HepG2 (cell line): ENCODE data around the gene CACNG4. TPM values are rescaled to one million over a fixed set of nuclear protein-coding genes. Genes with fewer than 3 reads are reported as not detected.
A peak's percentile ranks its signal among the peaks of the same experiment; 100 is the strongest.

Source experiments
- AGO2 ChIP-seq: fragments of 200-400 bp; formaldehyde crosslinking; optimal IDR thresholded peaks from 2 replicates; pipeline ENCODE3; 2017; ENCODE audit warnings: mild to moderate bottlenecking, low read depth, low read length, moderate library complexity
- FOXA3 ChIP-seq: IDR thresholded peaks from 2 replicates; pipeline ENCODE4 v1.6.1; 2016; ENCODE audit warnings: missing genetic modification reagents, missing compliant biosample characterization
- FOXC1 ChIP-seq: sonication (generic); formaldehyde crosslinking; IDR thresholded peaks from 2 replicates; pipeline ENCODE4 v1.8.0; 2022; ENCODE audit warnings: mild to moderate bottlenecking, missing genetic modification reagents, borderline replicate concordance
- GATA4 ChIP-seq: sonication (generic); IDR thresholded peaks from 2 replicates; pipeline ENCODE4 v1.6.1; 2016; ENCODE audit warnings: antibody characterized with exemption, low read depth, borderline replicate concordance
- NBN ChIP-seq: fragments of 450-650 bp; conservative IDR thresholded peaks from 2 replicates; pipeline ENCODE4 v1.6.1; 2017
- PHB2 ChIP-seq: fragments of 450-650 bp; IDR thresholded peaks from 2 replicates; pipeline ENCODE4 v1.6.1; 2018; ENCODE audit not compliant: partially characterized antibody
- PHF21A ChIP-seq: sonication (generic); formaldehyde crosslinking; IDR thresholded peaks from 2 replicates; pipeline ENCODE4 v1.5.0; 2020; ENCODE audit warnings: mild to moderate bottlenecking, missing genetic modification reagents
- PPARG ChIP-seq: conservative IDR thresholded peaks from 2 replicates; pipeline ENCODE4 v1.6.1; 2016; ENCODE audit warnings: missing biosample characterization, missing genetic modification reagents
- RAD51 ChIP-seq: fragments of 450-650 bp; IDR thresholded peaks from 2 replicates; pipeline ENCODE4 v1.6.1; 2016; ENCODE audit warnings: borderline replicate concordance
- SRSF4 ChIP-seq: fragments of 200-400 bp; formaldehyde crosslinking; IDR thresholded peaks from one replicate; pipeline ENCODE4 v1.6.1; 2018; ENCODE audit warnings: mild to moderate bottlenecking, low read depth, low read length, moderate library complexity; ENCODE audit not compliant: poor library complexity, severe bottlenecking
- STAT5B ChIP-seq: sonication (generic); formaldehyde crosslinking; IDR thresholded peaks from 2 replicates; pipeline ENCODE4 v1.4.0; 2020; ENCODE audit warnings: missing genetic modification reagents
- U2AF1 ChIP-seq: fragments of 200-400 bp; formaldehyde crosslinking; optimal IDR thresholded peaks from 2 replicates; pipeline ENCODE3; 2017; ENCODE audit warnings: mild to moderate bottlenecking, low read depth, low read length
- ZBTB38 ChIP-seq: sonication (generic); formaldehyde crosslinking; IDR thresholded peaks from 2 replicates; pipeline ENCODE4 v1.5.1; 2020; ENCODE audit warnings: mild to moderate bottlenecking, missing genetic modification reagents
- ZFP36L2 ChIP-seq: sonication (generic); formaldehyde crosslinking; IDR thresholded peaks from 2 replicates; pipeline ENCODE4 v1.4.0; 2020; ENCODE audit warnings: missing genetic modification reagents
- ZFP91 ChIP-seq: sonication (generic); formaldehyde crosslinking; IDR thresholded peaks from 2 replicates; pipeline ENCODE4 v1.9.0; 2022; ENCODE audit warnings: missing genetic modification reagents, mild to moderate bottlenecking, borderline replicate concordance
- ZMAT3 ChIP-seq: sonication (generic); formaldehyde crosslinking; conservative IDR thresholded peaks from 2 replicates; pipeline ENCODE4 v1.7.0; 2021; ENCODE audit warnings: missing genetic modification reagents
- ZNF350 ChIP-seq: sonication (generic); formaldehyde crosslinking; IDR thresholded peaks from 2 replicates; pipeline ENCODE4 v1.4.0; 2020; ENCODE audit warnings: mild to moderate bottlenecking, low read depth, missing genetic modification reagents, borderline replicate concordance
- ZNF367 ChIP-seq: sonication (generic); formaldehyde crosslinking; IDR thresholded peaks from 2 replicates; pipeline ENCODE4 v1.4.0; 2020; ENCODE audit warnings: missing genetic modification reagents, borderline replicate concordance
- ZNF460 ChIP-seq: sonication (generic); formaldehyde crosslinking; IDR thresholded peaks from 2 replicates; pipeline ENCODE4 v1.5.1; 2020; ENCODE audit warnings: missing genetic modification reagents, mild to moderate bottlenecking, borderline replicate concordance
- polyA plus RNA-seq, 8 experiments: library from polyadenylated mRNA; depleted of rRNA in 3 of 8; stranded (reverse) in 7 of 8; unstranded in 1 of 8; fragments of >200 nt; fragmentation: Illumina TruSeq in 4 of 8; extraction: Trizol in 4 of 8; gene quantifications; 2 replicates each; pipeline versions ENCODE4 v1.2.1 to v1.2.3, GENCODE V29; 2011 to 2016; ENCODE audit warnings: low read depth in 4 of 8, missing spikeins in 1 of 8, mixed read lengths in 1 of 8; ENCODE audit not compliant: insufficient read depth in 1 of 8
- total RNA-seq, 5 experiments: library from RNA; depleted of rRNA; stranded (reverse); fragments of >200 nt; fragmentation: Illumina TruSeq; extraction: Trizol; gene quantifications; 2 replicates each; pipeline ENCODE4 v1.2.3, GENCODE V29; 2016; ENCODE audit warnings: low read depth in 1 of 5
- TF ChIP-seq, protein P1 (sequence below): sonication (generic); formaldehyde crosslinking; IDR thresholded peaks from 2 replicates; pipeline ENCODE4 v1.4.0; 2020; ENCODE audit warnings: mild to moderate bottlenecking, missing genetic modification reagents
- TF ChIP-seq, protein P2 (sequence below): sonication (generic); formaldehyde crosslinking; IDR thresholded peaks from 2 replicates; pipeline ENCODE4 v1.8.1; 2022; ENCODE audit warnings: mild to moderate bottlenecking, missing genetic modification reagents
- TF ChIP-seq, protein P3 (sequence below): sonication (generic); formaldehyde crosslinking; IDR thresholded peaks from 2 replicates; pipeline ENCODE4 v1.4.0; 2020; ENCODE audit warnings: missing genetic modification reagents, mild to moderate bottlenecking, borderline replicate concordance

CACNG4 gene
- total and polyA plus RNA-seq, 2 of the 13 experiments (the other 11 are each of a cell fraction or from before 2014, with no cell fraction given), result 0.09 TPM

DNA sequence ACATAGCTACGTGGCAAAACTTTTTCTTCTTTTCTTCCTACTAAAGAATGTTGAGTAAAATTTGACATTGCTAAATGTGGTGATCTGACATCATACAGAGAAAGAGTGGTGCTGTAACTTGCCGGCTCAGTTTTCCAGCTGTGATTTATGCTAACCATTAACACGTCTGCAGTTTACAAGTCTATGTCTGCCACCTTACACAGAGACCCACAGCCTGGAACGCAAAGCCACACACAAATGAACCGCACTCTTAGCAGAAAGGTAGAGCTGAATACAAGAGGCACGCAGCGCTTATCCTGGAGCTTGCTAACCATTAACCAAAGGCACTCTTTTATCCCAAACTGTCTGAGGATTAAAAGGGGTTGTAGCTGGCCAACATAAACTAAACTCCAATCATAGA, 111.8 kb downstream of the CACNG4 start (continued):
- TF ChIP-seq PHB2, result no peak
- no peak for TF ChIP-seq GATA4
- TF ChIP-seq, protein P1, sequence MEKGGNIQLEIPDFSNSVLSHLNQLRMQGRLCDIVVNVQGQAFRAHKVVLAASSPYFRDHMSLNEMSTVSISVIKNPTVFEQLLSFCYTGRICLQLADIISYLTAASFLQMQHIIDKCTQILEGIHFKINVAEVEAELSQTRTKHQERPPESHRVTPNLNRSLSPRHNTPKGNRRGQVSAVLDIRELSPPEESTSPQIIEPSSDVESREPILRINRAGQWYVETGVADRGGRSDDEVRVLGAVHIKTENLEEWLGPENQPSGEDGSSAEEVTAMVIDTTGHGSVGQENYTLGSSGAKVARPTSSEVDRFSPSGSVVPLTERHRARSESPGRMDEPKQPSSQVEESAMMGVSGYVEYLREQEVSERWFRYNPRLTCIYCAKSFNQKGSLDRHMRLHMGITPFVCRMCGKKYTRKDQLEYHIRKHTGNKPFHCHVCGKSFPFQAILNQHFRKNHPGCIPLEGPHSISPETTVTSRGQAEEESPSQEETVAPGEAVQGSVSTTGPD (CRISPR knock-in tag), result no peak
- TF ChIP-seq ZNF350 (CRISPR knock-in tag), result no peak
- TF ChIP-seq FOXC1 (CRISPR knock-in tag), result no peak
- TF ChIP-seq ZFP36L2 (CRISPR knock-in tag), result no peak
- TF ChIP-seq, protein P2, sequence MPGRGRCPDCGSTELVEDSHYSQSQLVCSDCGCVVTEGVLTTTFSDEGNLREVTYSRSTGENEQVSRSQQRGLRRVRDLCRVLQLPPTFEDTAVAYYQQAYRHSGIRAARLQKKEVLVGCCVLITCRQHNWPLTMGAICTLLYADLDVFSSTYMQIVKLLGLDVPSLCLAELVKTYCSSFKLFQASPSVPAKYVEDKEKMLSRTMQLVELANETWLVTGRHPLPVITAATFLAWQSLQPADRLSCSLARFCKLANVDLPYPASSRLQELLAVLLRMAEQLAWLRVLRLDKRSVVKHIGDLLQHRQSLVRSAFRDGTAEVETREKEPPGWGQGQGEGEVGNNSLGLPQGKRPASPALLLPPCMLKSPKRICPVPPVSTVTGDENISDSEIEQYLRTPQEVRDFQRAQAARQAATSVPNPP, result no peak
- TF ChIP-seq RAD51, result no peak
- TF ChIP-seq, protein P3, sequence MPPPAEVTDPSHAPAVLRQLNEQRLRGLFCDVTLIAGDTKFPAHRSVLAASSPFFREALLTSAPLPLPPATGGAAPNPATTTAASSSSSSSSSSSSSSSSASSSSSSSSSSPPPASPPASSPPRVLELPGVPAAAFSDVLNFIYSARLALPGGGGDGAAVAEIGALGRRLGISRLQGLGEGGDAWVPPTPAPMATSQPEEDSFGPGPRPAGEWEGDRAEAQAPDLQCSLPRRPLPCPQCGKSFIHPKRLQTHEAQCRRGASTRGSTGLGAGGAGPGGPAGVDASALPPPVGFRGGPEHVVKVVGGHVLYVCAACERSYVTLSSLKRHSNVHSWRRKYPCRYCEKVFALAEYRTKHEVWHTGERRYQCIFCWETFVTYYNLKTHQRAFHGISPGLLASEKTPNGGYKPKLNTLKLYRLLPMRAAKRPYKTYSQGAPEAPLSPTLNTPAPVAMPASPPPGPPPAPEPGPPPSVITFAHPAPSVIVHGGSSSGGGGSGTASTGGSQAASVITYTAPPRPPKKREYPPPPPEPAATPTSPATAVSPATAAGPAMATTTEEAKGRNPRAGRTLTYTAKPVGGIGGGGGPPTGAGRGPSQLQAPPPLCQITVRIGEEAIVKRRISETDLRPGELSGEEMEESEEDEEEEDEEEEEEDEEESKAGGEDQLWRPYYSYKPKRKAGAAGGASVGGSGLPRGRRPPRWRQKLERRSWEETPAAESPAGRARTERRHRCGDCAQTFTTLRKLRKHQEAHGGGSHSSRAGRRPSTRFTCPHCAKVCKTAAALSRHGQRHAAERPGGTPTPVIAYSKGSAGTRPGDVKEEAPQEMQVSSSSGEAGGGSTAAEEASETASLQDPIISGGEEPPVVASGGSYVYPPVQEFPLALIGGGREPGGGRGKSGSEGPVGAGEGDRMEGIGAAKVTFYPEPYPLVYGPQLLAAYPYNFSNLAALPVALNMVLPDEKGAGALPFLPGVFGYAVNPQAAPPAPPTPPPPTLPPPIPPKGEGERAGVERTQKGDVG (CRISPR knock-in tag), result no peak
- no peak for TF ChIP-seq ZNF460 (CRISPR knock-in tag)
- TF ChIP-seq PPARG (CRISPR knock-in tag), result no peak
- TF ChIP-seq U2AF1, result no peak
- TF ChIP-seq ZFP91 (CRISPR knock-in tag), result no peak
- no peak for TF ChIP-seq STAT5B (CRISPR knock-in tag)
- TF ChIP-seq ZMAT3, result no peak
- TF ChIP-seq AGO2, result no peak
- peak; percentile 17; the same call in 1 of the 2 replicates for TF ChIP-seq FOXA3 (CRISPR knock-in tag)
- no peak for TF ChIP-seq NBN
- TF ChIP-seq PHF21A (CRISPR knock-in tag), result peak; percentile 76; the same call in 1 of the 2 replicates
- TF ChIP-seq ZNF367 (CRISPR knock-in tag), result no peak
- no peak for TF ChIP-seq ZBTB38 (CRISPR knock-in tag)
- no peak for TF ChIP-seq SRSF4
